GM06990 (cell line): ENCODE measurements around the gene DVL2.
A peak's percentile ranks its signal among the peaks of the same experiment; 100 is the strongest.

ENCODE experiments used
- DNase-seq: peaks from one replicate; pipeline ENCODE4 v3.0.0-alpha.2; 2011; ENCODE audit not compliant: insufficient read length; ENCODE audit errors: extremely low read depth
- H3K27me3 ChIP-seq: replicated peaks from 2 replicates; pipeline ENCODE4 v1.6.0; 2011; ENCODE audit warnings: low read length; ENCODE audit not compliant: control insufficient read depth, insufficient read depth
- H3K36me3 ChIP-seq: 2 replicates; pipeline ENCODE4 v1.5.1; 2011; ENCODE audit warnings: low read length; ENCODE audit not compliant: control insufficient read depth, insufficient read depth
- H3K4me3 ChIP-seq: replicated peaks from 2 replicates; pipeline ENCODE4 v1.5.1; 2011; ENCODE audit warnings: low read depth, mild to moderate bottlenecking, control low read depth, low read length
- TF ChIP-seq, protein P1 (sequence below): IDR thresholded peaks from 2 replicates; pipeline ENCODE4 v1.5.1; 2011; ENCODE audit warnings: low read length, control low read depth, mild to moderate bottlenecking, inconsistent platforms; ENCODE audit not compliant: insufficient read depth, poor library complexity, severe bottlenecking

The DVL2 gene

DNA sequence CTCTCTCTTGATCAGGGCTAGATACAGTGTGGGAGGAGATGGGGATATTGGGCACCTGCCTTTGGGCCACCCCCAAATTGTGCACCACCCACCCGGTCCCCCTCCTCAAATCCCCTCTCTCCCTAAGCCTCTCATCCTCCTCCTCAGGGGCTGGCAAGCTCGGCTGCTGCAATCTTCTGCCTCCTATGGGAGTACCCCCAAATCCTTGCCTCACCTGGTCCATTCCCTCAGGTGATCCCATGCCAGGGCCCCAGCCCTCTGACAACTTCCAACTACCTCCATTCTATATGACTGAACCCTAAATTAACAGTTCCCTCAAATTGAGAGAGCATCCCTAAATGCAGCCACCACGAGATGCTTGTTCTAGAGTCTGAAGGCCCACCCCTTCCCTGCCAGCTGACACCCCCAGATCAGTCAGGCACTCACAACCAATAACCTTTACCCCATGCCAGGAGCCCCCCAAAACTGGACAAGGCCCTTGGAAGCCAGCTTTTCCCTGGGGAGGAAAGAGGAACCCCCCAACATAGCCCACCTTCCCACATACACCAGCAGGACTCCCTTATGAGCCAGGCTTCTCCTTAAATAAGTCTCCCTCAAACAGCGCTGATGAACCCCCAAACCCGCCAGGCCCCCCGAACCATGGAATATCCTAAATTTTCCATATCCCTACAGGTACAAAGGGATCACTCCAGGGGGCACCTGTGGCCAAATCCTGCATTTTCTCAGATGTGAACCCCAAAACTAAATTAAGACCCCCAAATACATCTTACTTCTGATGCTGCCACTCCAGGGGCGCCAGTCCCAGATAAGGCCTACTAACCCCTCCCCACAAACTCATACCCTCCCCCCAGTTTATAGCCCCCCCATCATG lies 17.8 kb downstream of the DVL2 start:
- Histone ChIP-seq H3K4me3 (no peak overlapping the region), H3K36me3 (no peaks in the 10 kb centered on the region), H3K27me3 (no peaks in the 10 kb centered on the region)
- TF ChIP-seq, protein P1, sequence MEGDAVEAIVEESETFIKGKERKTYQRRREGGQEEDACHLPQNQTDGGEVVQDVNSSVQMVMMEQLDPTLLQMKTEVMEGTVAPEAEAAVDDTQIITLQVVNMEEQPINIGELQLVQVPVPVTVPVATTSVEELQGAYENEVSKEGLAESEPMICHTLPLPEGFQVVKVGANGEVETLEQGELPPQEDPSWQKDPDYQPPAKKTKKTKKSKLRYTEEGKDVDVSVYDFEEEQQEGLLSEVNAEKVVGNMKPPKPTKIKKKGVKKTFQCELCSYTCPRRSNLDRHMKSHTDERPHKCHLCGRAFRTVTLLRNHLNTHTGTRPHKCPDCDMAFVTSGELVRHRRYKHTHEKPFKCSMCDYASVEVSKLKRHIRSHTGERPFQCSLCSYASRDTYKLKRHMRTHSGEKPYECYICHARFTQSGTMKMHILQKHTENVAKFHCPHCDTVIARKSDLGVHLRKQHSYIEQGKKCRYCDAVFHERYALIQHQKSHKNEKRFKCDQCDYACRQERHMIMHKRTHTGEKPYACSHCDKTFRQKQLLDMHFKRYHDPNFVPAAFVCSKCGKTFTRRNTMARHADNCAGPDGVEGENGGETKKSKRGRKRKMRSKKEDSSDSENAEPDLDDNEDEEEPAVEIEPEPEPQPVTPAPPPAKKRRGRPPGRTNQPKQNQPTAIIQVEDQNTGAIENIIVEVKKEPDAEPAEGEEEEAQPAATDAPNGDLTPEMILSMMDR = no peak
- DNase-seq = no peak

DNA sequence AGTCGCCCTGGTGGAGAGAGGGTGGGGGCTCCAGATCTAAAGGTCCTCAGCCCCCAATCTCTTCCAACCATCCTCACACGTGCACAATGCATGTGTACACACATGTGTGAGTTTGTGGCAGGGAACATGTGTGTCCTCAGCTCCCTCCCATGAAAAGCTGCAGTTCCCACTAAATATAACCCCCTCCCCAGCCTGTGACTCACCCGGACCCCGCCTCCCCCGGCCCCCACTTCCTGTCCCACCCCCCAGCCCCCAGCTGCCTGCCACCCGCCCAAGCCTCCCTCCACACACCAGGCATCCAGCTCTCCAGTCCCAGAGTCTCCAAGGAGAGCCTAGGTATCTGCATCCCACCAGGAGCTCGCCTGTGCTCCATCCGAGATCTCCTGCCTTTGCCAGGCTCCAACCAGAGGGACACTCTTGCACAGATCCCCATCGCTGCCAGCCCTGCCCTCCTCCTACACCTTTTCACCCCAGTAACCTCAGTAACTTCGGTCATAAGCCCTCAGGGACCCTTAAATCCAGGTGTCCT lies 18.6 kb downstream of the DVL2 start:
- H3K36me3 ChIP-seq = no peaks in the 10 kb centered on the region
- H3K27me3 ChIP-seq = no peaks in the 10 kb centered on the region
- TF ChIP-seq, protein P1 = no peak
- H3K4me3 ChIP-seq = no peak overlapping the region
- DNase-seq = no peak

DNA sequence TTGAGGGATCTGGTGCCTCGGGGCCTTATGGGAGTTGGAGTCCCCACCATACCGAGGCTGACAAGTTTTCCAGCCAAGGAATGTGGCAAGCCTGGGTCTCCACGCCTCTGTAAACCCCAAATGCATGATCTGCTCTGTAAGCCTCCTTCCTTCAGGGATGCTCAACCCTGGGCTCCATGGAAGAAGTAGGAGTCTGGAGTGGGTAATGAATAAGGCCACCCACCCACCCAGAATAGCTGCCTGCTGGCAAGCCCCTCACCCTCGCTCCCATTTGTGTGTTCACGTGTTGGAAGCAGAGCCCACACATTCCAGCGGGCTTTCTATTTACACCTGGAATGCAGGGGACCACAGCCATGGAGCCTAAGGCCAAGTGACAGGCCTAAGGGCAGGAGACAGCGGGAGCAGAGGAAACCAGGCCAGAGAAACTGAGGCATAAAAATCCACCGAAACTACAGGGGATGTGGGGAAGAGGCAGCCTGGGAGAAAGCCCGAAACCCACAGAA lies 19.1 kb downstream of the DVL2 start:
- Histone ChIP-seq H3K27me3 (no peaks in the 10 kb centered on the region), H3K4me3 (no peak overlapping the region), H3K36me3 (no peaks in the 10 kb centered on the region)
- TF ChIP-seq, protein P1 = no peak
- DNase-seq = no peak

- DNase-seq = peak; percentile 99
- no peaks in the 10 kb centered on the region for H3K36me3 ChIP-seq
- peak overlapping the region; percentile 57 for H3K4me3 ChIP-seq
- TF ChIP-seq, protein P1 = peak; percentile 72
- no peaks in the 10 kb centered on the region for H3K27me3 ChIP-seq
Observed at GRCh38 chr17:7214300-7215135, 19.8 kb downstream of the DVL2 start.

DNA sequence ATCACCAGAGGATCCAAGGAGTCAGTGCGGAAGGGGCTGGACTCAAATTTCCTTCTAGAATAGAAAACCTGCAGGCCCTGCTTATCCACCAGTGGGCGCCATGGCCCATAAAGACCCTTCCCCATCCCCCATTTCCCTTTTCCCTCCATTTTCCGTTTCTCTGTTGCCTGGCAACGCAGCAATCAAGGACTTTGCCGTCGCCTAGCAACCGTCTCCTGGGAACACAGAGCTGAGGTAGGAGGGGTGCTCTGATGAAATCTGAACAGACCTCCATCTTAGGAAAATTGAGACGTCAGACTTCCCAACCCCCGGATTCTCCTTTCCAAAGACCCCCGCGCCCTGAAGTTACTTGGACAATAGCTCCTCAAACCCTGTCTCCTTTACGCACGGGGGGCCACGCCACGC lies 20.4 kb downstream of the DVL2 start:
- Histone ChIP-seq H3K4me3 (peak overlapping the region; percentile 57), H3K27me3 (no peaks in the 10 kb centered on the region), H3K36me3 (no peaks in the 10 kb centered on the region)
- no peak for DNase-seq
- TF ChIP-seq, protein P1 = peak; percentile 56
